Neural crest cell (in vitro differentiated cells): Measurements from ENCODE around the gene TIMP3. TPM values are rescaled to one million over a fixed set of nuclear protein-coding genes. Genes with fewer than 3 reads are reported as not detected.

ENCODE experiments used
- DNase-seq: peaks from one replicate; pipeline ENCODE4 v3.0.0; 2021; ENCODE audit warnings: low read depth, mixed read lengths, low spot score
- H3K27ac Mint-ChIP-seq: one replicate; pipeline ENCODE4 v1.8.0; 2021; ENCODE audit warnings: mild to moderate bottlenecking, mixed read lengths; ENCODE audit not compliant: unreplicated experiment
- H3K27me3 Mint-ChIP-seq: 2 replicates; pipeline ENCODE4 v1.8.0; 2021; ENCODE audit warnings: low read depth, mild to moderate bottlenecking, mixed read lengths
- H3K36me3 Mint-ChIP-seq: 2 replicates; pipeline ENCODE4 v1.8.0; 2021; ENCODE audit warnings: low read depth, mild to moderate bottlenecking, mixed read lengths
- H3K4me1 Mint-ChIP-seq: 2 replicates; pipeline ENCODE4 v1.8.0; 2021; ENCODE audit warnings: mixed read lengths
- H3K4me3 Mint-ChIP-seq: one replicate; pipeline ENCODE4 v1.8.0; 2021; ENCODE audit warnings: mild to moderate bottlenecking, mixed read lengths
- H3K9me3 Mint-ChIP-seq: 2 replicates; pipeline ENCODE4 v1.8.0; 2021; ENCODE audit warnings: mixed read lengths
- total RNA-seq: library from RNA; stranded (reverse); gene quantifications from 2 replicates; pipeline ENCODE4 v1.2.1, GENCODE V29; 2021
- TF ChIP-seq, protein P1 (sequence below): fragments of 200-600 bp; sonication (generic); conservative IDR thresholded peaks from 2 replicates; pipeline ENCODE4 v1.5.0; 2021; ENCODE audit warnings: antibody characterized with exemption, mild to moderate bottlenecking

The TIMP3 gene
- total RNA-seq, 1 donor from 2014 or later = 21.6 TPM

DNA sequence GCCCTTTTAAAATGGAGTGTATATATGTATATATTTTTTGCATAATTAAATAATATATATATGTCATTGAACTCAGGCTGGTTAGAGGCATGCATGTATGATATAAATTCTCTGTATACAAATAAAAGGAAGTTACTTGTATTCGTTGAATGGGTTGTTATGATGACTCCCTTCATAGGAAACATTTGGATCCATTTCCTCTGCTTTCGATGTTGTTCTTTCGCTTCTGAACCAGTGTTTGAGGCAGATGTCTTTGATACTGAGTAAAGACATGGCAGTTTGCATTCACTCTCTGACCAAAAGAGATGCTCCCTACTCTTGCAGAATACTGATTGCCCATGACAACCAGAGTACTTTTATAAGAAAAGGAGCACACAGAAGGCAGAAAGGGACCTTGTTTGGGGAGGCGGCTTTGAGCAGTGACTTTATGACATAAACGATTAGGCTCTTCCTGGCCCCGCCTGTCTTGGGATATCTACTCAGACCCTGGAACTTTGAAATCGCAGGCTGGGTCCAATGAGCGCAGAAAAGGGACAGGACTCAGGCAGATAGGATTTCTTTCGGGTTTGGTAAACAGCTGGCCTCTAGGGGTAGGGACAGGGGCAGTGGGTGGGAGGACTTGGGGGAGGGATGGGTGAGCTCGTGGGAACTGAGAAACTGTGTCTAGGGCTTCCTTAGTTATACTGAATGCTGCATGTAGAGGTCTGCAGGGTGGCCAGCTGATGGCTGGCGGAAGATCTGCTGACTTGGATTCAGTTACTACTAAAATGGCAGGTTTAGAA is 23.2 kb downstream of the TIMP3 start:
- Mint-ChIP-seq H3K4me3 (no peak overlapping the region), H3K4me1 (peaks cover 25% of the 10 kb centered on the region), H3K36me3 (no peaks in the 10 kb centered on the region), H3K27ac (no peak overlapping the region), H3K9me3 (no peaks in the 10 kb centered on the region), H3K27me3 (no peaks in the 10 kb centered on the region)
- DNase-seq = no peak
- TF ChIP-seq, protein P1, sequence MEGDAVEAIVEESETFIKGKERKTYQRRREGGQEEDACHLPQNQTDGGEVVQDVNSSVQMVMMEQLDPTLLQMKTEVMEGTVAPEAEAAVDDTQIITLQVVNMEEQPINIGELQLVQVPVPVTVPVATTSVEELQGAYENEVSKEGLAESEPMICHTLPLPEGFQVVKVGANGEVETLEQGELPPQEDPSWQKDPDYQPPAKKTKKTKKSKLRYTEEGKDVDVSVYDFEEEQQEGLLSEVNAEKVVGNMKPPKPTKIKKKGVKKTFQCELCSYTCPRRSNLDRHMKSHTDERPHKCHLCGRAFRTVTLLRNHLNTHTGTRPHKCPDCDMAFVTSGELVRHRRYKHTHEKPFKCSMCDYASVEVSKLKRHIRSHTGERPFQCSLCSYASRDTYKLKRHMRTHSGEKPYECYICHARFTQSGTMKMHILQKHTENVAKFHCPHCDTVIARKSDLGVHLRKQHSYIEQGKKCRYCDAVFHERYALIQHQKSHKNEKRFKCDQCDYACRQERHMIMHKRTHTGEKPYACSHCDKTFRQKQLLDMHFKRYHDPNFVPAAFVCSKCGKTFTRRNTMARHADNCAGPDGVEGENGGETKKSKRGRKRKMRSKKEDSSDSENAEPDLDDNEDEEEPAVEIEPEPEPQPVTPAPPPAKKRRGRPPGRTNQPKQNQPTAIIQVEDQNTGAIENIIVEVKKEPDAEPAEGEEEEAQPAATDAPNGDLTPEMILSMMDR = no peak

- Mint-ChIP-seq H3K27ac (no peak overlapping the region), H3K4me3 (no peak overlapping the region), H3K4me1 (peaks cover 41% of the 10 kb centered on the region), H3K9me3 (no peaks in the 10 kb centered on the region), H3K27me3 (no peaks in the 10 kb centered on the region), H3K36me3 (no peaks in the 10 kb centered on the region)
- TF ChIP-seq, protein P1 = no peak
- no peak for DNase-seq
Observed at GRCh38 chr22:32826537-32826936, 25.0 kb downstream of the TIMP3 start.

DNA sequence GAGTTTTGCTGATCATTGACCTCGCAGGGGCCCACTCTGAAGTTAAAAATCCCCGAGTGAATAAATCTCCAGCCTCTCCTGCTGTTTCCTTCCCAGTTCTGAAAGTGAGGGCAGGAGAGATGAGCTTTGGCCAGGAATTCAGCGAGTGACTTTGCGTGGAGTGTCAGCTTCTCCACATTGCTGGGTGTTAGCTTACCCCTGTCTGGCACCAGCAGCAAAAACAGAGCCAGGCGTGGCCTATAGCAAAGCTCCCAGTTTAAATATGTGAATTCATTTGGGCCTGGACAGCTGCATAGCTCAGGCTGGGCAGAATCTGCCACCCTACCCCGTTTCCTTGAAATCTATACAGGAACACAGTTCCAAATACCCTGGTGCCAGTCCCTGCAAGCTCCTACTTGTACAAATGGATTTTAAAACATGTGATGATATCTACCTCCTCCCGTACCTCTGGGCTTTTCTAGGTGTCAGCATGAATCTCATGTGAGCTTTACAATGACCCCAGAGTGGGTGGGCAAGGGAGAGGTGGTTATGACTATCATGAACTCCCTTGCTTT is 25.6 kb downstream of the TIMP3 start:
- Mint-ChIP-seq H3K4me3 (no peak overlapping the region), H3K9me3 (no peaks in the 10 kb centered on the region), H3K36me3 (no peaks in the 10 kb centered on the region), H3K27me3 (no peaks in the 10 kb centered on the region), H3K4me1 (peaks cover 47% of the 10 kb centered on the region), H3K27ac (no peak overlapping the region)
- no peak for DNase-seq
- TF ChIP-seq, protein P1 = no peak

- H3K36me3 Mint-ChIP-seq = no peaks in the 10 kb centered on the region
- TF ChIP-seq, protein P1 = no peak
- H3K27me3 Mint-ChIP-seq = no peaks in the 10 kb centered on the region
- H3K4me1 Mint-ChIP-seq = peaks cover 45% of the 10 kb centered on the region
- H3K9me3 Mint-ChIP-seq = no peaks in the 10 kb centered on the region
- no peak overlapping the region for H3K4me3 Mint-ChIP-seq
- no peak overlapping the region for H3K27ac Mint-ChIP-seq
- no peak for DNase-seq
Observed at GRCh38 chr22:32828150-32828549, 26.6 kb downstream of the TIMP3 start.

- Mint-ChIP-seq H3K27ac (peak overlapping the region; percentile 64), H3K9me3 (no peaks in the 10 kb centered on the region), H3K4me3 (no peak overlapping the region), H3K27me3 (no peaks in the 10 kb centered on the region), H3K36me3 (no peaks in the 10 kb centered on the region), H3K4me1 (peaks cover 45% of the 10 kb centered on the region)
- DNase-seq = no peak
- TF ChIP-seq, protein P1 = no peak
Observed at GRCh38 chr22:32828561-32828960, 27.1 kb downstream of the TIMP3 start.
